ENCODE data around the gene WDR49.
A peak's percentile ranks its signal among the peaks of the same experiment; 100 is the strongest.

Gene WDR49

GRCh38 chr3:167666563-167666962, 12.8 kb upstream of the WDR49 start:
- Histone ChIP-seq H4K20me1 (ENCODE audit: insufficient read depth, low read length) (no peaks in the 10 kb centered on the region), H3K36me3 (replicated peaks; ENCODE audit: low read depth, low read length) (no peaks in the 10 kb centered on the region), H3K4me3 (ENCODE audit: low read length) (no peak overlapping the region), H3K79me2 (ENCODE audit: low read length) (no peaks in the 10 kb centered on the region), H3K4me1 (ENCODE audit: low read length) (no peaks in the 10 kb centered on the region), H3K4me2 (ENCODE audit: low read length) (no peak overlapping the region), H3K27ac (ENCODE audit: low read length) (no peak overlapping the region), H3K9me3 (ENCODE audit: insufficient read depth, low read length) (no peaks in the 10 kb centered on the region), H2AFZ (ENCODE audit: low read depth, low read length) (no peak overlapping the region), H3K9ac (ENCODE audit: low read length) (no peak overlapping the region), H3K27me3 (ENCODE audit: low read depth, low read length) (no peaks in the 10 kb centered on the region)
- TF ChIP-seq, protein P1, sequence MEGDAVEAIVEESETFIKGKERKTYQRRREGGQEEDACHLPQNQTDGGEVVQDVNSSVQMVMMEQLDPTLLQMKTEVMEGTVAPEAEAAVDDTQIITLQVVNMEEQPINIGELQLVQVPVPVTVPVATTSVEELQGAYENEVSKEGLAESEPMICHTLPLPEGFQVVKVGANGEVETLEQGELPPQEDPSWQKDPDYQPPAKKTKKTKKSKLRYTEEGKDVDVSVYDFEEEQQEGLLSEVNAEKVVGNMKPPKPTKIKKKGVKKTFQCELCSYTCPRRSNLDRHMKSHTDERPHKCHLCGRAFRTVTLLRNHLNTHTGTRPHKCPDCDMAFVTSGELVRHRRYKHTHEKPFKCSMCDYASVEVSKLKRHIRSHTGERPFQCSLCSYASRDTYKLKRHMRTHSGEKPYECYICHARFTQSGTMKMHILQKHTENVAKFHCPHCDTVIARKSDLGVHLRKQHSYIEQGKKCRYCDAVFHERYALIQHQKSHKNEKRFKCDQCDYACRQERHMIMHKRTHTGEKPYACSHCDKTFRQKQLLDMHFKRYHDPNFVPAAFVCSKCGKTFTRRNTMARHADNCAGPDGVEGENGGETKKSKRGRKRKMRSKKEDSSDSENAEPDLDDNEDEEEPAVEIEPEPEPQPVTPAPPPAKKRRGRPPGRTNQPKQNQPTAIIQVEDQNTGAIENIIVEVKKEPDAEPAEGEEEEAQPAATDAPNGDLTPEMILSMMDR (IDR thresholded peaks at IDR 0.05; ENCODE audit: low read depth, low read length) = no peak
- no peak for TF ChIP-seq EZH2phosphoT487 (IDR thresholded peaks at IDR 0.05; ENCODE audit: low read depth)

GRCh38 chr3:167662919-167663400, 9.2 kb upstream of the WDR49 start:
- Histone ChIP-seq H3K9ac (ENCODE audit: low read length) (no peak overlapping the region), H3K9me3 (ENCODE audit: insufficient read depth, low read length) (no peaks in the 10 kb centered on the region), H3K4me3 (ENCODE audit: low read length) (no peak overlapping the region), H4K20me1 (ENCODE audit: insufficient read depth, low read length) (no peaks in the 10 kb centered on the region), H3K36me3 (replicated peaks; ENCODE audit: low read depth, low read length) (no peaks in the 10 kb centered on the region), H3K27me3 (ENCODE audit: low read depth, low read length) (no peaks in the 10 kb centered on the region), H3K27ac (ENCODE audit: low read length) (no peak overlapping the region), H3K4me2 (ENCODE audit: low read length) (no peak overlapping the region), H3K4me1 (ENCODE audit: low read length) (no peaks in the 10 kb centered on the region), H2AFZ (ENCODE audit: low read depth, low read length) (no peak overlapping the region), H3K79me2 (ENCODE audit: low read length) (no peaks in the 10 kb centered on the region)
- TF ChIP-seq EZH2phosphoT487 (IDR thresholded peaks at IDR 0.05; ENCODE audit: low read depth) = no peak
- TF ChIP-seq, protein P1 (IDR thresholded peaks at IDR 0.05; ENCODE audit: low read depth, low read length) = no peak

- Histone ChIP-seq H3K4me3 (ENCODE audit: low read length) (no peak overlapping the region), H3K4me2 (ENCODE audit: low read length) (no peak overlapping the region), H3K4me1 (ENCODE audit: low read length) (0 out of 2 replicates have a peak, but pooled peaks cover 4% of the 10 kb centered on the region), H3K36me3 (replicated peaks; ENCODE audit: low read depth, low read length) (no peaks in the 10 kb centered on the region), H2AFZ (ENCODE audit: low read depth, low read length) (peak overlapping the region; percentile 46; the same call in 1 of the 2 replicates), H3K79me2 (ENCODE audit: low read length) (no peaks in the 10 kb centered on the region), H3K9ac (ENCODE audit: low read length) (no peak overlapping the region), H4K20me1 (ENCODE audit: insufficient read depth, low read length) (no peaks in the 10 kb centered on the region), H3K27me3 (ENCODE audit: low read depth, low read length) (no peaks in the 10 kb centered on the region), H3K27ac (ENCODE audit: low read length) (no peak overlapping the region), H3K9me3 (ENCODE audit: insufficient read depth, low read length) (no peaks in the 10 kb centered on the region)
- TF ChIP-seq, protein P1 (IDR thresholded peaks at IDR 0.05; ENCODE audit: low read depth, low read length) = no peak
These were observed 4.0 kb upstream of the WDR49 start for GRCh38 chr3:167657684-167658225.

- H3K36me3 ChIP-seq (replicated peaks; ENCODE audit: low read depth, low read length) = no peaks in the 10 kb centered on the region
- no peaks in the 10 kb centered on the region for H3K27me3 ChIP-seq (ENCODE audit: low read depth, low read length)
- H4K20me1 ChIP-seq (ENCODE audit: insufficient read depth, low read length) = no peaks in the 10 kb centered on the region
- no peaks in the 10 kb centered on the region for H3K79me2 ChIP-seq (ENCODE audit: low read length)
- no peak overlapping the region for H3K4me2 ChIP-seq (ENCODE audit: low read length)
- H3K27ac ChIP-seq (ENCODE audit: low read length) = no peak overlapping the region
- H3K9ac ChIP-seq (ENCODE audit: low read length) = no peak overlapping the region
- H2AFZ ChIP-seq (ENCODE audit: low read depth, low read length) = no peak overlapping the region
- H3K4me1 ChIP-seq (ENCODE audit: low read length) = 0 out of 2 replicates have a peak, but pooled peaks cover 4% of the 10 kb centered on the region
- no peak overlapping the region for H3K4me3 ChIP-seq (ENCODE audit: low read length)
- TF ChIP-seq EZH2phosphoT487 (IDR thresholded peaks at IDR 0.05; ENCODE audit: low read depth) = no peak
- TF ChIP-seq, protein P1 (IDR thresholded peaks at IDR 0.05; ENCODE audit: low read depth, low read length) = no peak
- no peaks in the 10 kb centered on the region for H3K9me3 ChIP-seq (ENCODE audit: insufficient read depth, low read length)
These were observed 3.1 kb upstream of the WDR49 start for GRCh38 chr3:167656821-167657220.
